H1 (cell line): ENCODE results near the gene LONRF2.

Source experiments
- ATF2 ChIP-seq: IDR thresholded peaks from 2 replicates; pipeline ENCODE4 v1.6.1; 2012; ENCODE audit warnings: low read length, inconsistent platforms
- BCL11A ChIP-seq, 2 experiments: IDR thresholded peaks; one replicate each; pipeline ENCODE4 v1.6.1; 2011; ENCODE audit warnings: low read depth in 2 of 2, low read length in 2 of 2, mild to moderate bottlenecking in 2 of 2
- CBX5 ChIP-seq: fragments of 300-800, 300-1000 bp; sonication (generic); IDR thresholded peaks from 2 replicates; pipeline ENCODE4 v1.7.1; 2016; ENCODE audit warnings: antibody characterized with exemption, low read length, low read depth
- CHD2 ChIP-seq: IDR thresholded peaks from 2 replicates; pipeline ENCODE4 v1.6.1; 2012; ENCODE audit warnings: low read length, improper control_type of control experiment
- CTCF ChIP-seq, 3 experiments: IDR thresholded peaks; 1 replicate in 2 of 3; 2 replicates in 1 of 3; pipeline versions ENCODE4 v1.5.1 to v1.6.1; 2011; ENCODE audit warnings: low read length in 3 of 3, mild to moderate bottlenecking in 3 of 3, inconsistent platforms in 2 of 3, low read depth in 1 of 3, moderate library complexity in 1 of 3; ENCODE audit not compliant: insufficient read depth in 1 of 3; ENCODE audit errors: control extremely low read depth in 1 of 3
- EP300 ChIP-seq, 2 experiments: IDR thresholded peaks; 1 replicate in 1 of 2; 2 replicates in 1 of 2; pipeline ENCODE4 v1.6.1; 2011 to 2012; ENCODE audit warnings: low read depth in 2 of 2, low read length in 2 of 2, mild to moderate bottlenecking in 2 of 2, borderline replicate concordance in 1 of 2, inconsistent platforms in 1 of 2, moderate library complexity in 1 of 2
- EZH2 ChIP-seq: fragments of 200-600 bp; sonication (generic); IDR thresholded peaks from 2 replicates; pipeline ENCODE4 v1.7.1; 2012; ENCODE audit warnings: low read depth, mild to moderate bottlenecking, moderate library complexity, low read length, inconsistent platforms; ENCODE audit not compliant: severe bottlenecking
- JUND ChIP-seq: IDR thresholded peaks from 2 replicates; pipeline ENCODE4 v1.6.1; 2011; ENCODE audit warnings: mild to moderate bottlenecking, improper control_type of control experiment, low read length
- MAX ChIP-seq: IDR thresholded peaks from 2 replicates; pipeline ENCODE4 v1.6.1; 2012; ENCODE audit warnings: inconsistent platforms
- POLR2AphosphoS5 ChIP-seq: IDR thresholded peaks from 2 replicates; pipeline ENCODE4 v1.6.1; 2011; ENCODE audit warnings: low read depth, low read length
- RAD21 ChIP-seq, 2 experiments: IDR thresholded peaks in 1 of 2; conservative IDR thresholded peaks in 1 of 2; 2 replicates each; pipeline ENCODE4 v1.6.1; 2011; ENCODE audit warnings: low read depth in 2 of 2, low read length in 2 of 2, improper control_type of control experiment in 1 of 2, inconsistent platforms in 1 of 2, mild to moderate bottlenecking in 1 of 2, moderate library complexity in 1 of 2
- SRF ChIP-seq: IDR thresholded peaks from 2 replicates; pipeline ENCODE4 v1.6.1; 2011; ENCODE audit warnings: mild to moderate bottlenecking, low read depth, low read length, moderate library complexity
- YY1 ChIP-seq: IDR thresholded peaks from 2 replicates; pipeline ENCODE4 v1.6.1; 2011; ENCODE audit warnings: low read depth, mild to moderate bottlenecking, low read length

GRCh38 chr2:100245681-100246080 is 76.6 kb downstream of the LONRF2 start:
- TF ChIP-seq CBX5, result no peak
- TF ChIP-seq MAX, result no peak
- no peak for TF ChIP-seq BCL11A (IDR thresholded peaks at IDR 0.05; ENCODE audit: low read depth in 2 of 2, low read length in 2 of 2)
- no peak for TF ChIP-seq EP300 (IDR thresholded peaks at IDR 0.05; ENCODE audit: borderline replicate concordance in 1 of 2, low read depth in 2 of 2, low read length in 2 of 2)
- no peak for TF ChIP-seq RAD21 (IDR thresholded peaks at IDR 0.05 in 1 of 2, conservative IDR thresholded peaks at IDR 0.05 in 1 of 2; ENCODE audit: low read depth in 2 of 2, low read length in 2 of 2)
- no peak for TF ChIP-seq EZH2
- no peak for TF ChIP-seq YY1
- TF ChIP-seq SRF, result no peak
- no peak for TF ChIP-seq CTCF (IDR thresholded peaks at IDR 0.05; ENCODE audit: control extremely low read depth in 1 of 3, insufficient read depth in 1 of 3, low read depth in 1 of 3, low read length in 3 of 3)
- TF ChIP-seq JUND, result no peak
- TF ChIP-seq ATF2, result no peak
- no peak for TF ChIP-seq POLR2AphosphoS5
- TF ChIP-seq CHD2, result no peak
